GM04503 (cell line): ENCODE results near the gene TOR1AIP2.

Experiments
- DNase-seq: peaks from one replicate; pipeline ENCODE4 v3.0.0-alpha.2; 2012; ENCODE audit warnings: low read depth

Gene TOR1AIP2

DNA sequence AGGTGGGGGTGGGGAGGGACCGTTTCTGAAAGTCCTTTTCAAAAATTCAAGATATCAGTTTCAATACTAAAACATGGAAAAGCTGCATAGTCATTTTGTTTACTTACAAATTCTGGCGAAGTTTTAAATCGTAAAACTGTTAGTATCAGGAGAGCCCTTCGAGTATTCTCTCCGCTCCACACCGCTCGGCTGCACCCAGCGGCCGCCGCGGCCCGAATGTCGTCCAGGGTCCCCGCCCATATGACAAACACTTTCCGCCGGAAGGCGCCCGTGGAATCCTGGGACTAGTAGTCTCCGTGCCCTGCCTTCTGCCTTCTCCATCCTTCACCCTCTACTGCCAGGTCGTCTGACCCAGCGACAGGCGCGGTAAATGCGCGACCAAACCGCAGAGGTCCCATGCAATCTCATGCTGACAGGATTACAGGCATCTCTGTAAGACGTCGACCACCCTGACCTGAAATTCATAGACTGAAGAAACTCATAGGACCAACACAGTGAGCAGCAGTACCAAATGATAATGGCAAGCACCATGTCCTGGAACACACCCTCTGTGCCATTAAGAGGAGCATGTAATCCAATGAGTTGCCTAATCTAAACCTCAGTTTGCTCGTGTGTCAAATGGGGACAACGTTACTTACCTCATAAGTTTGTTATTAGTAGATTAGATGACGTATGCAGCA is at the start of gene TOR1AIP2:
TSS of gene TOR1AIP2 (minus strand) at position 218 of the 680 bp plus-strand sequence. CDS start 25,138 bp downstream, outside the sequence.
- DNase-seq = peak; percentile 37

DNA sequence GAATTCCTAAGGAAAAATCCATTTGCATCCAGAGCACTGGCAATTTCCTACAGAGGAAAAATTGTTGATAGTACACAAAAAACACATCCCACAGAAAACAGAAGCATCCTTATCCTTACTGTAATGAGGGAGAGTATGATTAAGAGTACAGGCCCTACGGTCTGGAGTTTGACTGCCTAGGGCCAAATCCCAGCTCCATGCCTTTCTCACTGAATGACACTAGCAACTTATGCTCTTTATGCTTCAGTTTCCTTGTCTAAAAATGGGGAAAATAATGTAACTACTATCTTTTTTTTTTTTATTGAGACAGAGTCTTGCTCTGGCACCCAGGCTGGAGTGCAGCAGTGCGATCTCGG is 49.2 kb upstream of the TOR1AIP2 start:
- DNase-seq = no peak

DNA sequence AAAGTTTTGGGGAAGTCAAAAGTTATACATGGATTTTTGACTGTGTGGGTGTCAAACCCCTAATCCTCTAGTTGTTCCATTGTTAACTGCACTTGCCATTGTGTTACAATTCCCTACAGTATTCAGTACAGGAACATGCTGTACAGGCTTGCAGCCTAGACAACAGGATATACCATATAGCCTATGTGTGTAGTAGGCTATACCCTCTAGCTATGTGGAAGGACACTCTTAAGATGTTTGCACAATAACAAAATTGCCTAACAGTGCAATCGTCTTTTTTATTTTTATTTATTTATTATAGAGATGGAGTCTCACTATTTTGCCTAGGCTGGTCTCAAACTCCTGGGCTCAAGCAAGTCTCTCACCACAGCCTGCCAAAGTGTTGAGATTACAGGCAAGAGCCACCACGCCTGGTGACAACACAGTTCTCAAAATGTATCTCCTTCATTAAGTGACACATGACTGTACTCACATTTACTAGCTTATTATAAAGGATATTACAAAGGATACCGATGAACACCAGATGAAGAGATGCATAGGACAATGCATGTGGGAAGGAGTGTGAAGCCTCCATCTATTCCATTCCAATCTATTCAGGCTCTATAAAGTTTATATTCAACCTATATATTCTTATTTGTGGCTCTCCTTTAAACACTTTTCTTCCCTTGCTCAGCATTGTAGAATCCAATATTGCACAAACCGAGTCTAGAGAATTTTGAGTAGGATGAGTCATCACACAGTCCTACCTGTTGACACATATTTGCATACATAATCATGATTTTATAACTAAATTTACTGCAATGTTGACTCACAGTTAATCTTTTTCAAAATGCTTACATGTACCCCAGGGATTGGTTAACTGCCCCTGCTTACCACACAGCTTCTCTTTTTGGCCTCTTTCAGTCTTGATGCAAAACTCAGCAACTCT is 48.6 kb upstream of the TOR1AIP2 start:
- peak; percentile 50 for DNase-seq

DNA sequence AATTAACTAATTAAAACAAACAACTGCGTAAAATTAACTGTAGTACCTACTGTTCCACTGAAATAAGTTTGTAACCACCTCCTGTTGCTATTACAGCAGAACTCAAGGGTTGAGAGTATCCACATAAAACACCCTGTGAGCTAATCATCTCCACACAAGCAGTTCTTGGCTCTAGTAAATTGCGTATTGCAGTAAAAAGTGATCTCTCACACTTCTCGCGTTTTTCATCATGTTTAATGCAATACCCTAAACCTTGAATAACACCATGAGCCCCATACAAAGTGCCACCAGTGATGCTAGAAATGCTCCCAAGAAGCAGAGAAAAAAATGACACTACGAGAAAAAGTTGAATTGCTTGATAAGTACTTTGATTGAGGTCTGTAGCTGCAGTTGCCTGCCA is 47.7 kb upstream of the TOR1AIP2 start:
- no peak for DNase-seq

DNA sequence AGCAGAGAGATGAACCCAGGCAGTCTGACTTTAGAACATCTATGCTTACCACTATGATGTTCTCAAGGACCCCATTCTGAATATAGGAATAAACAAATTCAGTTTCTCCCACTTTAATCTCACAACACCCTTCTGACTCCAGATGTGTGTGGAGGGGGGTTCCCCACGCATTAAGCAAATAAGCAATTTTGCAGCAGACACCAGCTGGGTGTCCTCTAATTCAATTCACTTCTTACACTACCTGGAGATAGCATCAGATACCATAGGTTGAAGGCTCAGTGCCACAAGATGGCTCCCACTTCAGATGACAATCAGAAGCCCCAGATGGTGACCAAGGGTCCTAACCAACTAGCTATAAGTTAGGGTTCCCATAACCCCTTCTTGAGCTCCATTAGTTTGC is 46.7 kb upstream of the TOR1AIP2 start:
- DNase-seq = no peak

DNA sequence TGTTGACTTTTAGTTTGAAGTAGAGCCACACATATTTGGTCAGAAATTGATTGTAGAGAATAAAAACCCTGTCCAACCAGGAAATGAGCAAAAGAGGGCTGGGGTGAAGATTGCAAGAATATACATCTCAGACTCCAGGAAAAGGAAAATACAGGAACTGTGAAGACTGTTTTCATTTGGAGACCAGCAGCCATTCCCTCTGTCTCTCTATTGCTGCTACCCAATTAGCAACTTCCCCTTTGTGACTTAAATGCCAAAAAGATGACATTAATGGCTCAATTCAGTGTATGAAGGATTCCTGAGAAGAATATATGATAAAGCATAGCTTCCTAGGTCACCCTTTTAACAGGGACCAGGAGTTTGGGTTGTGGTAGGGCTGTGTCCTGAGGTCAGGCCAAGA is 45.4 kb upstream of the TOR1AIP2 start:
- no peak for DNase-seq

DNA sequence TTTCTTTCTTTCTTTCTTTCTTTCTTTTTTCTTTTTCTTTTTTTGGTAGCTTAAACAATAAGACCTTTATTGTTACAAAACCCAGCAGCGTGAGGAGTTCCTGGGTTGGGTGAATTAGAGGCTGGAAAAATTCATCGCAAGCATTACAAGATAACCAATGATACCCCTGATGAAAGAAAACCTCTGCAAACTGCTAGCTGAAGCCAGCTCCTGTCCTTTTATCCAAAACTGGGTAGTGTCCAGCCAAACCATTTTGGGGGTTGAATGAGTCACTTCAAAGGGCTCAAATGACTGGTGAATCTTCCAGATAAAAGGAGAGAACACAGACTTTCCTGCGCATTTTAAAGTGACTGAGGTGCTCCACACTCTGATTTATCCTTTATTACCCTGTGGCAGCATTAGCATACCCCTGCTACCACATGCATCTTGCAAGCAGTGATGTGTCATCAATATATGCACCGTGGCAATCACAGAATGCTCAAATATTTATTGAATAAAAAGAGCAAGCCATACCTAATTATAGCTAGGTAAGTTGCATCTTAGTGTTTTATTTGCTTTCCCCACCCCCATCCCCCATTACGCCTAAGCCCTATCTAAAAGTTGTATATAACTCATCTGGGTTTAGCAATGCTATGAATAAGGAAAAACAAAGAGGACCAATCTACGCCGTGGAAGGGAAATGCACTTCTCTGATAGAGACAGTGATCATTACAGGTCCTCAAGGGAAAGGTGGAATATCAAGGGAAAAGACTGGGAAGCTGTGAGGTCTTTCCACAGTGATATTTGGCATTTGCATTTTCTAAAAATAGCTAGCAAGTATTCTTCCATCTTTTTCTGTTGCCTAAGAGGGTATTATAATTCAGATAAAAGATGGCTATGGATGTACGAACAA is 44.6 kb upstream of the TOR1AIP2 start:
- DNase-seq = no peak

DNA sequence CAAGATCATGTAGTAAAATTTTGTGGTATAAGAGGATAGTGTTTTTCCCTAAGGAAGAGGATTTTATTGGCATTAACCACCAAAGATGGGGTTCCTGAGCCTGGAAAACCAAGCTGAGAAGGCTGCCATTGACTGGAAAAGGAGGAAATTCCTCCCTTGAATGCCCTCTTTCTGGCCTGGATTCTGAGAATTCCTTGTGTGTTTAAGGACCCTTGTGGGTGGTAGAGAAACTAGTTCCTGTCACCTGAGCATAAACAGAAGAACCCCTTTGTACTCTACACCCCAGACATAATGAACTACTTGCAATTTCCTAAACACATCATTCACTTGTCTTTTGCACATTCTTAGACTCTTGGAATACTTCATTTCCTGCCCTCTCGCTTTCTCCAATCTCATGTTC is 43.9 kb upstream of the TOR1AIP2 start:
- no peak for DNase-seq

DNA sequence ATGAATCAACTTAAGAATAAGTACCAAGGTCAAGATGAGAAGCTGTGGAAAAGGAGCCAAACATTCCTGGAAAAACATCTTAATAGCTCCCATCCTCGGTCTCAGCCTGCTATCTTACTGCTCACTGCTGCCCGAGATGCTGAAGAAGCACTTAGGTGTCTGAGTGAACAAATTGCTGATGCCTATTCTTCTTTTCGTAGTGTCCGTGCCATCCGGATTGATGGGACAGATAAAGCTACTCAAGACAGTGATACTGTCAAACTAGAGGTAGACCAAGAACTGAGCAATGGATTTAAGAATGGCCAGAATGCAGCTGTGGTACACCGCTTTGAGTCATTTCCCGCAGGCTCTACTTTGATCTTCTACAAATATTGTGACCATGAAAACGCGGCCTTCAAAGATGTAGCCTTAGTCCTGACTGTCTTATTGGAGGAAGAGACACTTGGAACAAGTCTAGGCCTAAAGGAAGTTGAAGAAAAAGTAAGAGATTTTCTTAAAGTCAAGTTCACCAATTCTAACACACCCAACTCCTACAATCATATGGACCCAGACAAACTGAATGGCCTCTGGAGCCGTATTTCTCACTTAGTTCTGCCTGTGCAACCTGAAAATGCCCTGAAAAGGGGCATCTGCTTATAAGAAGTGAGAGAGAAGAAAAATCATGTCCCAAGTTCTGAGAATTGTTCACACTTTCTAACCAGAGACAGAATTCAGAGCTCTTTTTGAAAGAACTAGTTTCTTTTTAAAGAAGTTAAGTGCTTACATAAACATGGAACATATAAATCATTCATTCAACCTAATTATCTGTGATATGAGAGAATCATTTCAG is 40.2 kb upstream of the TOR1AIP2 start:
- DNase-seq = no peak

DNA sequence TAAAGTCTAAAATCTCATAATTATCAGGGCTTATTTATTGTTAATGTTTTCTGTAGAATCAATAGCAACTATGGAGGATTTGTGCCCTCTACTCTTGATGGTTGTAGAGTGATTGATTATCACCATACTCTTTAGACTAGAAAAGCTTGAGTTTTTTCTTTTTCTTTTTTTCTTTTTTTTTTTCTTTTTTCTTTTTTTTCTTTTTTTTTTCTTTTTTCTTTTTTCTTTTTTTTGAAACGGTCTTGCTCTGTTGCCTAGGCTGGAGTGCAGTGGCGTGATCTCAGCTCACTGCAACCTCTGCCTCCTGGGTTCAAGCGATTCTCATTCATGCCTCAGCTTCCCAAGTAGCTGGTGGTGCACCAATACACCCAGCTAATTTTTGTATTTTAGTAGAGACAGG is 34.2 kb upstream of the TOR1AIP2 start:
- DNase-seq = no peak

DNA sequence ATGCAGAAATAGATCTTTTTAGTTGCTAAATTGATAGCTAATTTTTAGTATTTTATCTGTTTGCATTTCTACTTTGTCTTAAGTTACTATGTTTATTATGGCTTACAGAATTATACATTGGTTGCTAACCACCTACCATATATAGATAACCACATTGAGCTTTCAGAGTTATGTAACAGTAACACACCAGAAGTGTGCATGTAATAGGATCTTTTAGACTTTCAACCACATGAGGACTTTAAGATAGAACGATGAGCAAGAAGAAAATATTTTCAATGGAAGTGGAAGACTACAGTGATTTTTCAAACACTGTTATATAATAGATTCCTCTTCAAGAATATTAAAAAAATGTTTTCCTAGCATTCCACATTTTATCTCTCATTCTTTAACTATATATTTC is 33.3 kb upstream of the TOR1AIP2 start:
- no peak for DNase-seq

DNA sequence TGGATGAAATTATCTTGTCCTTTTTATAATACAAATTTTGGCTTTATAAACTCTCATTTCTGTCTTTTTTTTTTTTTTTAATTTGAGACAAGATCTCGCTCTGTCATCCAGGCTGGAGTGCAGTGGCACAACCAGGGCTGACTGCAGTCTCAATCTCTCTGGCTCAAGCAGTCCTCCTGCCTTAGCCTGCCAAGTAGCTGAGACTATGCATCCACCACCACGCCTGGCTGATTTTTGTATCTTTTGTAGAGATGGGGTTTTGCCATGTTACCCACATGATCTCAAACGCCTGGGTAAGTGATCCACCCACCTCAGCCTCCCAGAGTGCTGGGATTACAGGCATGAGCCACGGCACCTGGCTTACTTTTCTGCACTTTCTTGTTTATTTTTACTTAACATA is 12.0 kb upstream of the TOR1AIP2 start:
- no peak for DNase-seq

DNA sequence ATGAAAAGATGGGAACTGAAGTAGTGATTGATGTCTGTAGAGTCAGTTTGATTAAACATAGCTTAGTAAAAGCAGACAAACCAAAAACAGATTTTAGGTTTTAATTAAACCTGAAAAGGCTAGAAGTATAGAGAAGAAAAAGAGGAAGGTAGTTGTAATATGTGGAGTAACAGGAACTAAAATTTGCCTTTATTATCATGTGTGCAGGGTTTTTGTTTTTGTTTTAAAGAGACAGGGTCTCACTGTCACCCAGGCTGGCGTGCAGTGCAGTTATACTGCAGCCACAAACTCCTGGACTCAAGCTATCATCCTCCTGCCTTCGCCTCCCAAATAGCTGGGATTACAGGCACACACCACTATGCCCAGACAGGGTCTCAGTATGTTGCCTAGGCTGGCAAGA is 10.5 kb upstream of the TOR1AIP2 start:
- DNase-seq = no peak

DNA sequence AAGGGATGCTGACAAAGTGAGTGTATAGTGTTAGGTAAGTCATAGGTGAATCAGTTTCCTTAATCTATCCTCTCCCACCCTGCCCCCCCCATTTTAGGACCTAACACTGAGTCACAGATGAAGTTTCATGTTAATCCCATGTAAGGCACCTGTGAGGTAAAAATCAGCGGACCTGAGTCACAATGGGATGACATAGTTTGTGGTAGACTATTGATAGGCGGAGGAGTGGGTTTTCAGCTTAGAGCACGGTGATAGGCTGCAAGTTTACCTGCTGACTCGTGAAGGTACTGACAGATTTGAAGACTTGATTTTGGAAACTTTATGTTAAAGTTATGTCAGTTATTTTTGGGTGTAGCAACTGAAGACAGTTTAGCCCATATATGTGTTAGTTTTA is 6.1 kb upstream of the TOR1AIP2 start:
- no peak for DNase-seq

DNA sequence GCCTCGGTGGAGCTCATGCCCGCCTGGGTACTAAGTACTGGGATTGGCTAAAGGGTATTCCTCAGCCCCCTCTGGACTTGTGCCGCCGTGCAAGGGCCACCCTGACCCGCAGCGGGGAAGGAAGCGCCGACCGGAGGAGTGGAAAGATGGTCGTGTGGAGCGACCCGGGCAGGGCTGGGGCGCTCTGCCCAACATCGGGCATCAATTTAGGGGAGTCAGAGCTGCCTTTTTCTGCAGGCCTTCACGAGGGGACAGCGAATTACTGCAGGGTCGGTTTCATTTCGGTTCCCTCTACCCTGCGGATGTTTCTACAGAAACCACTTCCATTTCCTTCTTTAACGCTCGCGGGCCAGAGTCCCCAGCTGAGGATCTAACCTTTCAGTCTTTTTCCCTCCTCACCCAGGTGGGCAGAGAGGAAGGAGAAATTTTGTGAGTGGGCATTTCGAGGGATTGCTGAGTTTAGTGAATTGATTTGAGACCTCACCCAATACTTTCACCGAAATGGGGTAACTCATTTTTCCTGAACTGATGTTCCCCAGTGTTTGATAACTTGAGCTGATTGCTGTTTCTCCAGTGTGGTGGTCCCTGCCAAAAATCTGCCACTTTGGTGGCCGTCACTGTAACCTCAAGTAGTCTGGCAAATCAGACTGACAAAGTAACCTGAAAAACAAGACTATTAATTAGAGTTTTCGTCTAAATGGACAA is 5.6 kb upstream of the TOR1AIP2 start:
- DNase-seq = no peak

DNA sequence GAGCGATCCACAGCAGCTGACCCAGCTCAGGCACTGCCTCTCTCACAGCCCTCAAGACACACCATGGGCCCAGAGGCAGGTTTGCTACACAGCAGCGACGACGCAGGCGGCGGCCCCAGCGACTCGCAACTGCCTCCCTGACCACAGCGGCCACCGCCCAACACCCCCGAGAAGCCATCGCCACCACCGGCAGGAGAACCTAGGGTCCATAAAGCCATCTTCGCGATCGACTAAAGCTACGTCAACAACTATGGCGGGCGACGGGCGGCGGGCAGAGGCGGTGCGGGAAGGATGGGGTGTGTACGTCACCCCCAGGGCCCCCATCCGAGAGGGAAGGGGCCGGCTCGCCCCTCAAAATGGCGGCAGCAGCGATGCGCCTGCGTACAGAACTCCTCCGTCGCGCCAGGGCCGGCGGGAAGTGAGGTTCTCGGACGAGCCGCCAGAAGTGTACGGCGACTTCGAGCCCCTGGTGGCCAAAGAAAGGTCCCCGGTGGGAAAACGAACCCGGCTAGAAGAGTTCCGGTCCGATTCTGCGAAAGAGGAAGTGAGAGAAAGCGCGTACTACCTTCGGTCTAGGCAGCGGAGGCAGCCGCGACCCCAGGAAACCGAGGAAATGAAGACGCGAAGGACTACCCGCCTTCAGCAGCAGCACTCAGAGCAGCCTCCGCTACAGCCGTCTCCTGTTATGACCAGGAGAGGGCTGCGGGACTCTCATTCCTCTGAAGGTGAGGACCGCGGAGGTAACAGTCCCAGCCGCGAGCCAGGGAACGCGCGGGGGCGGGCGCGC is 4.8 kb upstream of the TOR1AIP2 start, which contains the start of gene TOR1AIP1:
TSS of gene TOR1AIP1 (plus strand) at position 33 of the 787 bp plus-strand sequence. CDS start at position 251, 218 bp downstream.
- DNase-seq = peak; percentile 75

DNA sequence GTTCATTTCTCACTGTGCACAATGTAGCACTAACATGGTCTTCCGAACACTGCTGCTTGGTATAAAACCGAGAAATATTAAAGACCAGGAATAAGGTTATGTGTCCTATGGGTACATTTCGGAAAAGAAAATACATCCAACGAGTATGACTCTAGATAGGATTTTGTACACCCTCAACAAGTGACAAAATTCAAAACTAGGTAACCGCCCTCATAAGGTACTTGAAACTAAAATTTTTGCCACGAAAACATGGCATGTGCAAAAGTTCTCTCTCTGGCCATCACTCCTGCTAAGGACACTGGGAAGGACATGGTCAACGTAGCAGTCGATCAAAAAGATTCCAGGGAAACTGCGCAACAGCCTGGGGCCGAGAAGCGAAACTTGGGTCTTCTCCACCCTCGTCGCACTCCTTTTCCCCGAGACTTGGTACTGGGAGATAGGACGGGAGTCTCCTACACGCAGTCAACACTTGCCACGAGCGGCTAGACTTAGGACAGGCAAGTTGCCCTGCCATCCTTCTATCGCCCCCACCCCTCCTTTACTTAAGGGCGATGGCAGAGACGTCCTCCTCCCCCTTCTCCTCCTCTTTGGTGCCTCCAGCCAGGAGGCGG is 4.1 kb upstream of the TOR1AIP2 start:
- DNase-seq = peak; percentile 82

DNA sequence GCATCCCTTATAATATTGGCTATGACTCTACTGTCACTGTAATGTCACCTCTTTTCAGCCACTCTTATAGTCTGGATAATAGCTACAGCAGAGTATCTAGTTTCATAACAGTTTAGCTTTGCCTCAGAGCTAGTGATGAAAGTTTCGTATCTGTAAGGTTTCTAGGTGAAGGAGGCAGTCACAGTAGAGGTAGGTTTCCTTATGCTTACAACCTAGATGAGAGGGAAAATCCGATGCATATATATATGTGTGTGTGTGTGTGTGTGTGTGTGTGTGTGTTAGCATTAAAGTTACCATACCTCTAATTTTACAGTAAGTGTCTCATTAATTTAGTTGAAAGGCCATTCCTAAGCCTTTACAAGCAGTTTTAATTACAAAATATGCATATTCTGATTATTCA is 2.2 kb upstream of the TOR1AIP2 start:
- DNase-seq = no peak

DNA sequence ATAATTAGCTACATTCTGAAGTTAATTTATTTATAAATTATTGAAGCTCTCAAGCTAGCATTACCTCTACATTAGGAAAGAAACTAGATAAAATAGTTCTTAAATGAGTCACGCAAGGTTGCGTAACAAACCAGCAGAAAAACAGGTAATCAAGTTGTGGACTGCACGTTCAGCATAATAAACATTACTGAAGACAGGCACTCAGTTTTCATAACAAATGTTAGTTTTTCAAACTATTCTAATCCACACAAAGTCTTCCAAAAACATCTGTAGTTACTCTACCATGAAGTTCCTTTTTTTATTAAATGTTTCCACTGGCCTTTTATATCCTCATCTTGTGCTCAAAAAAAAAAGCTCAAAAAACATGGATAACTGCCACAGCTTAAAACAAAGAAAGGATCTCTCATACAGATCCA is 1.3 kb downstream of the TOR1AIP2 start:
- no peak for DNase-seq
